Ishikawa (cell line): ENCODE results near the gene MUC15.
A peak's percentile ranks its signal among the peaks of the same experiment; 100 is the strongest.

ENCODE experiments used
- CEBPB ChIP-seq: IDR thresholded peaks from 2 replicates; pipeline ENCODE4 v1.6.1; 2012
- CREB1 ChIP-seq: IDR thresholded peaks from 2 replicates; pipeline ENCODE4 v1.6.1; 2012; ENCODE audit warnings: low read depth
- EGR1 ChIP-seq: IDR thresholded peaks from 2 replicates; pipeline ENCODE4 v1.6.1; 2012
- EP300 ChIP-seq: IDR thresholded peaks from 2 replicates; pipeline ENCODE4 v1.6.1; 2012; ENCODE audit warnings: borderline replicate concordance
- FOXM1 ChIP-seq: IDR thresholded peaks from 2 replicates; pipeline ENCODE4 v1.6.1; 2012; ENCODE audit warnings: low read depth, borderline replicate concordance
- MAX ChIP-seq: IDR thresholded peaks from 2 replicates; pipeline ENCODE4 v1.6.1; 2012
- NFIC ChIP-seq: IDR thresholded peaks from 2 replicates; pipeline ENCODE4 v1.6.1; 2012
- RAD21 ChIP-seq: IDR thresholded peaks from 2 replicates; pipeline ENCODE4 v1.6.1; 2012; ENCODE audit warnings: low read depth
- TAF1 ChIP-seq: IDR thresholded peaks from 2 replicates; pipeline ENCODE4 v1.6.1; 2012; ENCODE audit warnings: low read depth, mild to moderate bottlenecking
- TCF12 ChIP-seq: IDR thresholded peaks from 2 replicates; pipeline ENCODE4 v1.6.1; 2012; ENCODE audit warnings: low read depth
- TEAD4 ChIP-seq: IDR thresholded peaks from 2 replicates; pipeline ENCODE4 v1.6.1; 2012
- YY1 ChIP-seq: IDR thresholded peaks from 2 replicates; pipeline ENCODE4 v1.6.1; 2012; ENCODE audit warnings: low read depth
- ZBTB7A ChIP-seq: IDR thresholded peaks from 2 replicates; pipeline ENCODE4 v1.6.1; 2012; ENCODE audit warnings: low read depth
- TF ChIP-seq, protein P1 (sequence below): IDR thresholded peaks from 2 replicates; pipeline ENCODE4 v1.6.1; 2012; ENCODE audit warnings: low read depth, mild to moderate bottlenecking
- TF ChIP-seq, protein P2 (sequence below): IDR thresholded peaks from 2 replicates; pipeline ENCODE4 v1.6.1; 2012

MUC15 gene

DNA sequence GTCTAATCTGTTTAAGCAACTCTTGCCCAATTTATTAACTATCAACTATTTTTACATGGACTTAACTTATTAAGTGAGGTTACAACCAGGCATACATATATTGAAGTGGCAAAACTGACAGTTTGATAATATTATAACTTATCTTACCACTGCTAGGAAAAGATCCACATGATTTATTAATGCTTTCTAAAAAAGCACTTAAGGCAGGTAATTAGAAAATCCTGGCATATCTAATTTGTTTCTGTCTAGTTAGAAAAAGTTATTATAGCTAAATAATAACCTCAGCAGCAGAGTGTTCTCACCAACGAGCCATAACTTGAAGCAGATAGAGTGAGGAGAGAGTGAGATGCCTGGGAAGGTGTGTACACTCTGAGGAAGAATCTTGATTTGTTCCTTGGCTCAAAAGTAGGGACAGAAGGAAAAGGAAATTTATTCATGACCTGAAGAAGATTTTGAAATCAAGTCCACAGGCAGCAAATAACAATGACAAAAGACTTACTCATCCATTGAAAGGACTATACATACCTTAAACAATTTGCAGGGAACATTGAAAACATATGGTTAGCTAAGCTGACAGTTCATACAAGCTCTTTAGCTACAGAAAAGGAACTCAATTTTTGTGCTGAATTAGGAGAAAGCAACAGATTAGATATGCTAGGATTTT is 7.1 kb upstream of the MUC15 start:
- TF ChIP-seq CEBPB (no peak), FOXM1 (no peak), CREB1 (no peak), EP300 (no peak), TEAD4 (no peak), ZBTB7A (no peak), YY1 (no peak), RAD21 (no peak), EGR1 (no peak), MAX (no peak), TAF1 (no peak), TCF12 (no peak), NFIC (no peak)
- TF ChIP-seq, protein P1, sequence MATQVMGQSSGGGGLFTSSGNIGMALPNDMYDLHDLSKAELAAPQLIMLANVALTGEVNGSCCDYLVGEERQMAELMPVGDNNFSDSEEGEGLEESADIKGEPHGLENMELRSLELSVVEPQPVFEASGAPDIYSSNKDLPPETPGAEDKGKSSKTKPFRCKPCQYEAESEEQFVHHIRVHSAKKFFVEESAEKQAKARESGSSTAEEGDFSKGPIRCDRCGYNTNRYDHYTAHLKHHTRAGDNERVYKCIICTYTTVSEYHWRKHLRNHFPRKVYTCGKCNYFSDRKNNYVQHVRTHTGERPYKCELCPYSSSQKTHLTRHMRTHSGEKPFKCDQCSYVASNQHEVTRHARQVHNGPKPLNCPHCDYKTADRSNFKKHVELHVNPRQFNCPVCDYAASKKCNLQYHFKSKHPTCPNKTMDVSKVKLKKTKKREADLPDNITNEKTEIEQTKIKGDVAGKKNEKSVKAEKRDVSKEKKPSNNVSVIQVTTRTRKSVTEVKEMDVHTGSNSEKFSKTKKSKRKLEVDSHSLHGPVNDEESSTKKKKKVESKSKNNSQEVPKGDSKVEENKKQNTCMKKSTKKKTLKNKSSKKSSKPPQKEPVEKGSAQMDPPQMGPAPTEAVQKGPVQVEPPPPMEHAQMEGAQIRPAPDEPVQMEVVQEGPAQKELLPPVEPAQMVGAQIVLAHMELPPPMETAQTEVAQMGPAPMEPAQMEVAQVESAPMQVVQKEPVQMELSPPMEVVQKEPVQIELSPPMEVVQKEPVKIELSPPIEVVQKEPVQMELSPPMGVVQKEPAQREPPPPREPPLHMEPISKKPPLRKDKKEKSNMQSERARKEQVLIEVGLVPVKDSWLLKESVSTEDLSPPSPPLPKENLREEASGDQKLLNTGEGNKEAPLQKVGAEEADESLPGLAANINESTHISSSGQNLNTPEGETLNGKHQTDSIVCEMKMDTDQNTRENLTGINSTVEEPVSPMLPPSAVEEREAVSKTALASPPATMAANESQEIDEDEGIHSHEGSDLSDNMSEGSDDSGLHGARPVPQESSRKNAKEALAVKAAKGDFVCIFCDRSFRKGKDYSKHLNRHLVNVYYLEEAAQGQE = no peak
- TF ChIP-seq, protein P2, sequence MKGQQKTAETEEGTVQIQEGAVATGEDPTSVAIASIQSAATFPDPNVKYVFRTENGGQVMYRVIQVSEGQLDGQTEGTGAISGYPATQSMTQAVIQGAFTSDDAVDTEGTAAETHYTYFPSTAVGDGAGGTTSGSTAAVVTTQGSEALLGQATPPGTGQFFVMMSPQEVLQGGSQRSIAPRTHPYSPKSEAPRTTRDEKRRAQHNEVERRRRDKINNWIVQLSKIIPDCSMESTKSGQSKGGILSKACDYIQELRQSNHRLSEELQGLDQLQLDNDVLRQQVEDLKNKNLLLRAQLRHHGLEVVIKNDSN = no peak

GRCh38 chr11:26575946-26576345 is 3.9 kb upstream of the MUC15 start:
- no peak for TF ChIP-seq RAD21
- TF ChIP-seq CEBPB = no peak
- TF ChIP-seq TAF1 = no peak
- no peak for TF ChIP-seq EGR1
- no peak for TF ChIP-seq TCF12
- TF ChIP-seq ZBTB7A = no peak
- TF ChIP-seq, protein P2 = no peak
- no peak for TF ChIP-seq MAX
- no peak for TF ChIP-seq FOXM1
- TF ChIP-seq TEAD4 = no peak

DNA sequence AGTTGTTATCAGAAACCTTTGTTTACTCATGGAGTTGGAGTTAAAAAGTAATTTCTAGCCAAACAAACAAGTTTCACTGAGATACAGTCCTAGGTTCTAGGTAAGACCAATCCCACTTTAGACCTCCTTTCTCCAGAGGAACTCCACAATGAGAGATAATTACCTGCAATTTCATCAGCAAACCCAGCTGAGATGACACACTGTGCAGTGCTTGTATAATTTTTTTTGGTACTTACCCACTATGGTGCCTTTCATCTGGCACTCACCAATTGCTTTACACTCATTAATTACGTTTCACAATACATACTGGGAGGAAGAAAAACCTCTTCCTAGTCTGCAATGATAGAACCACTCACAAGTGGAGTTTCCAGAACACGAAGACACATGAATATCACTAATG is 1.8 kb upstream of the MUC15 start:
- TF ChIP-seq EGR1 = no peak
- no peak for TF ChIP-seq NFIC
- no peak for TF ChIP-seq FOXM1
- no peak for TF ChIP-seq CEBPB
- no peak for TF ChIP-seq YY1
- no peak for TF ChIP-seq RAD21
- no peak for TF ChIP-seq TAF1
- TF ChIP-seq, protein P1 = no peak
- no peak for TF ChIP-seq TEAD4
- no peak for TF ChIP-seq TCF12
- TF ChIP-seq, protein P2 = no peak
- no peak for TF ChIP-seq EP300
- no peak for TF ChIP-seq MAX
- no peak for TF ChIP-seq CREB1
- TF ChIP-seq ZBTB7A = no peak

DNA sequence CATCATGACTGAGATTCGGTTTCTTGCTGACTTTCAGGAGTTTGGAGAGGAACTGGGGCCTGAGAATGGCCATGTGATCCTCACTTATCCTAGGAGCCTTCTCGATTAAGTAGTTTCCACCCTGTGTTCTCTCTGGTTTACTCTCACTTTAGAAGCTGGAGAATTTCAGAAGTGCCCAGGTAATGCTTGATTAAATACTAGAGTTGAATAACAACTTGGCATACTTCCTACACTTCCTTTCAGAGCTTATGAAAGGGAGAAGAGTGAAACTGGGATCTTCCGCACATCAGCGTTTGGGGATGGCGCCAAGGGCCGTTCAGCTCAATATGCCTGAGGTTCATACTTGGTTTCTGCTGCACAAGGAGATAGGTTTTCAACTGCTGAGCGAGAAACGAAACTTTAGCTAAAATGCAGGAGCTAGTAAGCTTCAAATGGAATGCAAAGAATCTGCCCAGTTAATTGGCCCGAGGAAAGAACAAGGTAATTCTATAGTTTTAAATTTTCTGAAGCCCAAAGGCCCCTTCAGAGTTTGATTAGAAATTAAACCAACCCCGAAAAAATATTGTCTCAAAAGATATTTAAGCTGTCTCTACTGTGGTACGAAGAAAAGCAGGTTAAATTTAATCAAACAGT is 823 bp upstream of the MUC15 start:
- TF ChIP-seq CEBPB = no peak
- peak; percentile 40; the same call in 1 of the 2 replicates for TF ChIP-seq TEAD4

GRCh38 chr11:26569646-26570045 is 2.4 kb downstream of the MUC15 start:
- no peak for TF ChIP-seq ZBTB7A
- TF ChIP-seq, protein P2 = no peak
- no peak for TF ChIP-seq CREB1
- no peak for TF ChIP-seq RAD21
- TF ChIP-seq TAF1 = no peak
- TF ChIP-seq, protein P1 = no peak
- TF ChIP-seq NFIC = no peak
- no peak for TF ChIP-seq YY1
- TF ChIP-seq MAX = no peak
